Measurements from ENCODE around the gene ACTR6. TPM values are rescaled to one million over a fixed set of nuclear protein-coding genes. Genes with fewer than 3 reads are reported as not detected.

Gene ACTR6
- total and polyA plus RNA-seq, 2 donors (not counting 1 experiment from before 2014, with no cell fraction given) = 16.5 to 34.3 TPM

DNA sequence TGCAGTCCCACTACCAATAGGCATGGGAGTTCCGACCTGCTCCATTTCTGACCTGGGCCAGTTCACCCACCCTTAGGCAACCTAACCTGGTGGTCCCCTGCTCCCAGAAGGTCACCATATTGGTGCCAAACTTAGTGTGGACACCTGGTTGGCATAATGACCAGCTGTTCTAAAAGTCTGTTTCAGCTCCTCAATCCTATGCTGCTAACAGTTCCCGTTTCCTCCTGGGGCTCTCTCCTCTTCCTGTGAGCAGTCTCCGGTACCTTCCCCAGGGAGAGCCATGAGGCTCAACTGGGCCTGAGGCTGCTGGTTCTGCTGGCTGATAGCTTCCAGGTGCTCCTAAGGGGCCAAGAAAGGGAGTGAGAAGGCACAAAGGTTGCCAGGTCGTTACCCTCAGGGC lies 42.1 kb upstream of the ACTR6 start:
- Histone ChIP-seq H3K79me2 (ENCODE audit: control insufficient read depth, insufficient read depth, low read length) (no peaks in the 10 kb centered on the region), H3K9me3 (ENCODE audit: control insufficient read depth, insufficient read depth, low read depth, low read length) (no peaks in the 10 kb centered on the region), H4K20me1 (ENCODE audit: control insufficient read depth, extremely low read depth, insufficient read depth, low read length) (no peaks in the 10 kb centered on the region), H3K4me3 (replicated peaks in 1 of 4; ENCODE audit: control extremely low read depth in 1 of 4, insufficient read depth in 1 of 4, low read depth in 3 of 4, low read length in 4 of 4) (no peak overlapping the region), H3K9ac (ENCODE audit: insufficient read depth, low read length) (no peak overlapping the region), H3K4me2 (ENCODE audit: extremely low read depth, insufficient read depth, low read length) (no peak overlapping the region), H3K27me3 (ENCODE audit: control insufficient read depth, insufficient read depth, low read length) (no peaks in the 10 kb centered on the region), H3K4me1 (ENCODE audit: control insufficient read depth, extremely low read depth, insufficient read depth, low read length) (no peaks in the 10 kb centered on the region), H3K36me3 (ENCODE audit: control insufficient read depth, insufficient read depth, low read length) (no peaks in the 10 kb centered on the region), H2AFZ (ENCODE audit: low read length) (no peak overlapping the region), H3K27ac (ENCODE audit: insufficient read depth, low read length) (no peak overlapping the region)
- no peak for DNase-seq (ENCODE audit: low read depth in 2 of 2)
- TF ChIP-seq, protein P1, sequence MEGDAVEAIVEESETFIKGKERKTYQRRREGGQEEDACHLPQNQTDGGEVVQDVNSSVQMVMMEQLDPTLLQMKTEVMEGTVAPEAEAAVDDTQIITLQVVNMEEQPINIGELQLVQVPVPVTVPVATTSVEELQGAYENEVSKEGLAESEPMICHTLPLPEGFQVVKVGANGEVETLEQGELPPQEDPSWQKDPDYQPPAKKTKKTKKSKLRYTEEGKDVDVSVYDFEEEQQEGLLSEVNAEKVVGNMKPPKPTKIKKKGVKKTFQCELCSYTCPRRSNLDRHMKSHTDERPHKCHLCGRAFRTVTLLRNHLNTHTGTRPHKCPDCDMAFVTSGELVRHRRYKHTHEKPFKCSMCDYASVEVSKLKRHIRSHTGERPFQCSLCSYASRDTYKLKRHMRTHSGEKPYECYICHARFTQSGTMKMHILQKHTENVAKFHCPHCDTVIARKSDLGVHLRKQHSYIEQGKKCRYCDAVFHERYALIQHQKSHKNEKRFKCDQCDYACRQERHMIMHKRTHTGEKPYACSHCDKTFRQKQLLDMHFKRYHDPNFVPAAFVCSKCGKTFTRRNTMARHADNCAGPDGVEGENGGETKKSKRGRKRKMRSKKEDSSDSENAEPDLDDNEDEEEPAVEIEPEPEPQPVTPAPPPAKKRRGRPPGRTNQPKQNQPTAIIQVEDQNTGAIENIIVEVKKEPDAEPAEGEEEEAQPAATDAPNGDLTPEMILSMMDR (conservative IDR thresholded peaks at IDR 0.05 in 1 of 2, IDR thresholded peaks at IDR 0.05 in 1 of 2; ENCODE audit: low read depth in 1 of 2, low read length in 2 of 2) = no peak
- TF ChIP-seq EZH2 (IDR thresholded peaks at IDR 0.05; ENCODE audit: low read length, missing control alignments) = no peak

DNA sequence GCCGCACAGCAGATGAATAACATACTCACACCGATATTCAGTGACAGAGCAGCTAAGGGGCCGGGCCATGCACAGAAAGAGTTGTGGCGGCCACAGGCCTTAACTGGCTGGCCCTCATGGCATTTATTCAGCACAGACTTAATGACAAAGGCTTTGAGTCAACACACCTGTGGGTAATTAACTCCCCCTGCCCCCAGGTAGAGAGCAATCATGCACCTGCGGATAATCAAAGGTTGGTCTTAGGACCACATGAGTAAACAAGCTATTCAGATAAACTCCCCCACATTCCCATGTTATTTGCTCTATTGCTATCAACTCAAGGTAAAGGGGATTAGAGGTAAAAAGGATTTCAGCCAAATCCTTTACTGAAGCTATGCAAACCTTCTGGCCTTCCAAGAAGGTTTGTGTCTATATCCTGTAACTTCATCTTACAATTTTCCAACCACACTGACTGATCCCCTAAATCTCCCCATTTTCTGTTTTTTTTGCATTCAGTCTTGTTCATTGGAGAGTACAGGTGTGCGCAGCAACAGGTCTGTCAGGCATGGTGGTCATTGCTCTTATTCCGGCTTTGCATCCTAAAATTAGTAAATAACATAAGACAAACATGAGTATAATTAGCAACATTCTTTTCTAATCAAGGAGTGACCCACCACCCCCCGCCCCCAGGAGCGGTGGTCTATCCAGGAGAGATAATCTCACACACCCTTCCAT lies 41.1 kb upstream of the ACTR6 start:
- Histone ChIP-seq H3K4me2 (ENCODE audit: extremely low read depth, insufficient read depth, low read length) (no peak overlapping the region), H3K4me3 (replicated peaks in 1 of 4; ENCODE audit: control extremely low read depth in 1 of 4, insufficient read depth in 1 of 4, low read depth in 3 of 4, low read length in 4 of 4) (no peak overlapping the region), H3K9me3 (ENCODE audit: control insufficient read depth, insufficient read depth, low read depth, low read length) (no peaks in the 10 kb centered on the region), H2AFZ (ENCODE audit: low read length) (no peak overlapping the region), H3K27me3 (ENCODE audit: control insufficient read depth, insufficient read depth, low read length) (no peaks in the 10 kb centered on the region), H3K4me1 (ENCODE audit: control insufficient read depth, extremely low read depth, insufficient read depth, low read length) (no peaks in the 10 kb centered on the region), H3K27ac (ENCODE audit: insufficient read depth, low read length) (no peak overlapping the region), H3K9ac (ENCODE audit: insufficient read depth, low read length) (no peak overlapping the region), H4K20me1 (ENCODE audit: control insufficient read depth, extremely low read depth, insufficient read depth, low read length) (no peaks in the 10 kb centered on the region), H3K36me3 (ENCODE audit: control insufficient read depth, insufficient read depth, low read length) (no peaks in the 10 kb centered on the region), H3K79me2 (ENCODE audit: control insufficient read depth, insufficient read depth, low read length) (no peaks in the 10 kb centered on the region)
- no peak for DNase-seq (ENCODE audit: low read depth in 2 of 2)
- TF ChIP-seq, protein P1 (conservative IDR thresholded peaks at IDR 0.05 in 1 of 2, IDR thresholded peaks at IDR 0.05 in 1 of 2; ENCODE audit: low read depth in 1 of 2, low read length in 2 of 2) = no peak
- TF ChIP-seq EZH2 (IDR thresholded peaks at IDR 0.05; ENCODE audit: low read length, missing control alignments) = no peak

DNA sequence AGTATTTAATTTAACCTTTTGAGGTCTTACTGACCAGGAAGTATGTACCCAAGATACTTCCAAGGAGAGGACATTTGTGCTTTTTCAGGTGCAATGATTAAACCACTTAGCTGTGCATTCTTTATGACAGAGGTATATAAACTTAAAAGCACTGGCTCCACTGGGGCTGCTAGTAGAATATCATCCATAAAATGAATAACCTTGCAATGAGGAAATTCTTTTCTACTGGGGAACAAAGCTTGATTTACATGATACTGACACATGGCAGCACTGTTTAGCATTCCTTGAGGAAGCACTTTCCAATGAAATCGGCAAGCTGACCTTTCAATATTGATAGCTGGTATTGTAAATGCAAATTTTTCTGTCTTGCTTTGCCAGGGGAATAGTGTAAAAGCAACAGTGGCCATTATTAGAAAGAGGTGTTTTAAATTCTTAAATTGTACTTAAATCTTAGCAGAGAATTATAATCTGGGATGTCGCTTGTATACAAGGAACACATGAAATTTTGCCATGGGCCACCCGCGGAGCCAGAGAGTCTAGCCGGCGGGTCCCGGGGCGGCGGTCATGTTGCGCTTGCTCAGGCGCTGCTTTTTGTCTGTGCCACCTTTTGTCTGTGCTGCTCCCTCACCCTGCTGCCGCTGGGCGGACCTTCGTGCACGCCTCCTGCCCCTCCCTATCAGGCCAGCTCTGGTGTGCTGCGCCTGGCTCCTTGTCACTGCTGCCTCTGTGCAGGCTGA lies 37.0 kb upstream of the ACTR6 start:
- Histone ChIP-seq H3K36me3 (ENCODE audit: control insufficient read depth, insufficient read depth, low read length) (no peaks in the 10 kb centered on the region), H3K4me3 (replicated peaks in 1 of 4; ENCODE audit: control extremely low read depth in 1 of 4, insufficient read depth in 1 of 4, low read depth in 3 of 4, low read length in 4 of 4) (peak overlapping the region in 2 of 4 experiments; percentile 40 to 46), H3K27me3 (ENCODE audit: control insufficient read depth, insufficient read depth, low read length) (no peaks in the 10 kb centered on the region), H3K4me1 (ENCODE audit: control insufficient read depth, extremely low read depth, insufficient read depth, low read length) (no peaks in the 10 kb centered on the region), H3K4me2 (ENCODE audit: extremely low read depth, insufficient read depth, low read length) (peak overlapping the region; percentile 18), H4K20me1 (ENCODE audit: control insufficient read depth, extremely low read depth, insufficient read depth, low read length) (no peaks in the 10 kb centered on the region), H3K27ac (ENCODE audit: insufficient read depth, low read length) (no peak overlapping the region), H3K9ac (ENCODE audit: insufficient read depth, low read length) (no peak overlapping the region), H2AFZ (ENCODE audit: low read length) (peak overlapping the region; percentile 57), H3K79me2 (ENCODE audit: control insufficient read depth, insufficient read depth, low read length) (no peaks in the 10 kb centered on the region), H3K9me3 (ENCODE audit: control insufficient read depth, insufficient read depth, low read depth, low read length) (no peaks in the 10 kb centered on the region)
- peak; percentile 41 to 62 for DNase-seq (ENCODE audit: low read depth in 2 of 2)
- TF ChIP-seq, protein P1 (conservative IDR thresholded peaks at IDR 0.05 in 1 of 2, IDR thresholded peaks at IDR 0.05 in 1 of 2; ENCODE audit: low read depth in 1 of 2, low read length in 2 of 2) = peak in 1 of 2 donors; percentile 7
- TF ChIP-seq EZH2 (IDR thresholded peaks at IDR 0.05; ENCODE audit: low read length, missing control alignments) = no peak
